Sigmoid colon (tissue), 3 donors: ENCODE data around the gene CDH23.

Source experiments
- POLR2A ChIP-seq, 2 donors: fragments of 450-650 bp; IDR thresholded peaks; one replicate each; pipeline ENCODE4 v1.6.1; 2016; ENCODE audit warnings: antibody characterized with exemption in 2 of 2, mild to moderate bottlenecking in 2 of 2, moderate library complexity in 2 of 2
- TF ChIP-seq, protein P1 (sequence below), 4 experiments: fragments of 450-650 bp in 3 of 4; fragments of 200-600 bp in 1 of 4; IDR thresholded peaks; one replicate each; pipeline ENCODE4 v1.5.1; 2016 to 2019; ENCODE audit warnings: antibody characterized with exemption in 4 of 4, mild to moderate bottlenecking in 3 of 4, moderate library complexity in 2 of 4

DNA sequence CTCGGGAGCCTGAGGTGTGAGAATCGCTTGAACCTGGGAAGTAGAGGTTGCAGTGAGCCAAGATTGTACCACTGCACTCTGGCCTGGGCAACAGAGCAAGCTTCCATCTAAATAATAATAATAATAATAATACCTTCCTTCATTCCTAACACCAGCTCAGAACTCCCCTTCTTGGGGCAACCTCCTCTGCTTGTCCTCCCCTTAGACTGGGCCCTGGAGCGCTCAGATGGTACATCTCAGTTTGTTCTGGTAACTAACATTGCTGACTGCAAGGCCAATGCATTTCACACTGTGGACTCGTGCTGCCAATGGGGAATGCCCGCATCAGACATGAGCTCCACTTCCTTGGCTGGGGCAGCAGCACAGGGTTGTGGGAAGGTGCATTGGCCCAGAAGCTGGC lies 245.3 kb downstream of the CDH23 start:
- TF ChIP-seq, protein P1, sequence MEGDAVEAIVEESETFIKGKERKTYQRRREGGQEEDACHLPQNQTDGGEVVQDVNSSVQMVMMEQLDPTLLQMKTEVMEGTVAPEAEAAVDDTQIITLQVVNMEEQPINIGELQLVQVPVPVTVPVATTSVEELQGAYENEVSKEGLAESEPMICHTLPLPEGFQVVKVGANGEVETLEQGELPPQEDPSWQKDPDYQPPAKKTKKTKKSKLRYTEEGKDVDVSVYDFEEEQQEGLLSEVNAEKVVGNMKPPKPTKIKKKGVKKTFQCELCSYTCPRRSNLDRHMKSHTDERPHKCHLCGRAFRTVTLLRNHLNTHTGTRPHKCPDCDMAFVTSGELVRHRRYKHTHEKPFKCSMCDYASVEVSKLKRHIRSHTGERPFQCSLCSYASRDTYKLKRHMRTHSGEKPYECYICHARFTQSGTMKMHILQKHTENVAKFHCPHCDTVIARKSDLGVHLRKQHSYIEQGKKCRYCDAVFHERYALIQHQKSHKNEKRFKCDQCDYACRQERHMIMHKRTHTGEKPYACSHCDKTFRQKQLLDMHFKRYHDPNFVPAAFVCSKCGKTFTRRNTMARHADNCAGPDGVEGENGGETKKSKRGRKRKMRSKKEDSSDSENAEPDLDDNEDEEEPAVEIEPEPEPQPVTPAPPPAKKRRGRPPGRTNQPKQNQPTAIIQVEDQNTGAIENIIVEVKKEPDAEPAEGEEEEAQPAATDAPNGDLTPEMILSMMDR (IDR thresholded peaks at IDR 0.05), result no peak
- TF ChIP-seq POLR2A (IDR thresholded peaks at IDR 0.05), result no peak
